Panc1 (cell line): ENCODE measurements around the gene ESRRA.

Experiments
- CTCF ChIP-seq: fragments of 450-650 bp; IDR thresholded peaks from 2 replicates; pipeline ENCODE4 v1.5.1; 2017; ENCODE audit warnings: mild to moderate bottlenecking
- POLR2AphosphoS5 ChIP-seq: IDR thresholded peaks from 2 replicates; pipeline ENCODE4 v1.6.1; 2012; ENCODE audit warnings: mild to moderate bottlenecking, low read depth, low read length, moderate library complexity
- REST ChIP-seq, 2 experiments: IDR thresholded peaks; 2 replicates each; pipeline ENCODE4 v1.6.1; 2011 to 2012; ENCODE audit warnings: low read depth in 2 of 2, control low read depth in 1 of 2, low read length in 1 of 2, mild to moderate bottlenecking in 1 of 2, moderate library complexity in 1 of 2; ENCODE audit not compliant: insufficient read depth in 1 of 2
- SIN3A ChIP-seq: IDR thresholded peaks from 2 replicates; pipeline ENCODE4 v1.6.1; 2012; ENCODE audit warnings: low read depth, mild to moderate bottlenecking, low read length, moderate library complexity, borderline replicate concordance; ENCODE audit not compliant: insufficient read depth
- TCF7L2 ChIP-seq: IDR thresholded peaks from 2 replicates; pipeline ENCODE4 v1.6.1; 2011; ENCODE audit warnings: mild to moderate bottlenecking, low read depth, low read length, inconsistent platforms

GRCh38 chr11:64347193-64347867 is 42.0 kb downstream of the ESRRA start:
- no peak for TF ChIP-seq TCF7L2
- TF ChIP-seq CTCF, result no peak
- TF ChIP-seq REST (IDR thresholded peaks at IDR 0.05; ENCODE audit: insufficient read depth in 1 of 2, low read depth in 2 of 2, low read length in 1 of 2), result no peak
- TF ChIP-seq POLR2AphosphoS5, result no peak
- no peak for TF ChIP-seq SIN3A
